ENCODE data around the gene GIN1.

GIN1 gene

GRCh38 chr5:103041071-103041676 is 78.8 kb downstream of the GIN1 start:
- H3K9me3 Mint-ChIP-seq = no peaks in the 10 kb centered on the region
- no peaks in the 10 kb centered on the region for H3K36me3 Mint-ChIP-seq (ENCODE audit: low read depth)
- no peak overlapping the region for H3K27ac Mint-ChIP-seq
- no peaks in the 10 kb centered on the region for H3K4me1 Mint-ChIP-seq (ENCODE audit: low read depth)
- no peaks in the 10 kb centered on the region for H3K27me3 Mint-ChIP-seq
- intact Hi-C loops (cut with micrococcal nuclease) = loop anchor here (2.0 to 5.0 kb wide), 3 partner anchors 259 to 458 kb away; no protein-coding TSS in a partner anchor
- no peak overlapping the region for H3K4me3 Mint-ChIP-seq

- no peaks in the 10 kb centered on the region for H3K36me3 Mint-ChIP-seq (ENCODE audit: low read depth)
- peaks cover 9% of the 10 kb centered on the region for H3K9me3 Mint-ChIP-seq
- no peak overlapping the region for H3K27ac Mint-ChIP-seq
- no peaks in the 10 kb centered on the region for H3K27me3 Mint-ChIP-seq
- intact Hi-C loops (cut with micrococcal nuclease) = no loop called here
- H3K4me3 Mint-ChIP-seq = no peak overlapping the region
- H3K4me1 Mint-ChIP-seq (ENCODE audit: low read depth) = no peaks in the 10 kb centered on the region
Measured at GRCh38 chr5:103037673-103038455, 82.1 kb downstream of the GIN1 start.

- peaks cover 9% of the 10 kb centered on the region for H3K9me3 Mint-ChIP-seq
- no peaks in the 10 kb centered on the region for H3K36me3 Mint-ChIP-seq (ENCODE audit: low read depth)
- no peaks in the 10 kb centered on the region for H3K27me3 Mint-ChIP-seq
- H3K4me3 Mint-ChIP-seq = no peak overlapping the region
- intact Hi-C loops (cut with micrococcal nuclease) = no loop called here
- H3K27ac Mint-ChIP-seq = no peak overlapping the region
- no peaks in the 10 kb centered on the region for H3K4me1 Mint-ChIP-seq (ENCODE audit: low read depth)
Measured at GRCh38 chr5:103036601-103037000, 83.3 kb downstream of the GIN1 start.

All from dendritic cell treated with granulocyte-macrophage colony-stimulating factor and Interleukin-4, amounts not matched to agents 40 ng/mL and 50 ng/mL, for 4 days (primary cell).